ENCODE data around the gene RYR3.

The RYR3 gene

DNA sequence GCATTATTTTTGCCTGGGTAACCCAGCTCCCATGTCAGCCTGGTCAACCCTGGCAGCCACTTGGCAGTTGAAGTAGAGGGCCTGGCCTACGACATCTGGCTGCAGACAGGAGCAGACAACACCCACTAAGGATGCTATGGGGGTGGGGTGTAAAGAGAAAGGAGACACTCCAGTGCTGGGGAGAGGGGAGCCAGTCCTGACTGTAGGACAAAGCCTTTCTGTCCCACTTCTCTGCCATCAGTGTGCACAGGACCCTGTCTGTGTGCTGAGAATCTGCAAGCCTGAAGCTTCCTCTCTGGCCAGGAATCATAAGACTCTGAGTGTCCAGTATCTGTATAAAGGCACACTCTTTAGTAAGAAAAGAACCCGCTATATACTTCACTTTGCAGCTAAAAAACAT, 561.2 kb downstream of the RYR3 start:
- Histone ChIP-seq H3K27me3 (no peaks in the 10 kb centered on the region), H3K4me3 (no peak overlapping the region), H3K27ac (no peak overlapping the region), H3K36me3 (peaks cover 3 to 13% (median 10%) of the 10 kb centered on the region in 3 donors), H3K9me3 (no peaks in the 10 kb centered on the region), H3K4me1 (no peaks in the 10 kb centered on the region)
- TF ChIP-seq, protein P1, sequence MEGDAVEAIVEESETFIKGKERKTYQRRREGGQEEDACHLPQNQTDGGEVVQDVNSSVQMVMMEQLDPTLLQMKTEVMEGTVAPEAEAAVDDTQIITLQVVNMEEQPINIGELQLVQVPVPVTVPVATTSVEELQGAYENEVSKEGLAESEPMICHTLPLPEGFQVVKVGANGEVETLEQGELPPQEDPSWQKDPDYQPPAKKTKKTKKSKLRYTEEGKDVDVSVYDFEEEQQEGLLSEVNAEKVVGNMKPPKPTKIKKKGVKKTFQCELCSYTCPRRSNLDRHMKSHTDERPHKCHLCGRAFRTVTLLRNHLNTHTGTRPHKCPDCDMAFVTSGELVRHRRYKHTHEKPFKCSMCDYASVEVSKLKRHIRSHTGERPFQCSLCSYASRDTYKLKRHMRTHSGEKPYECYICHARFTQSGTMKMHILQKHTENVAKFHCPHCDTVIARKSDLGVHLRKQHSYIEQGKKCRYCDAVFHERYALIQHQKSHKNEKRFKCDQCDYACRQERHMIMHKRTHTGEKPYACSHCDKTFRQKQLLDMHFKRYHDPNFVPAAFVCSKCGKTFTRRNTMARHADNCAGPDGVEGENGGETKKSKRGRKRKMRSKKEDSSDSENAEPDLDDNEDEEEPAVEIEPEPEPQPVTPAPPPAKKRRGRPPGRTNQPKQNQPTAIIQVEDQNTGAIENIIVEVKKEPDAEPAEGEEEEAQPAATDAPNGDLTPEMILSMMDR (IDR thresholded peaks at IDR 0.05) = no peak
- DNase-seq = no peak
- intact Hi-C loops (cut with DNase I; ENCODE audit: low total_unique reads) = no loop called here

DNA sequence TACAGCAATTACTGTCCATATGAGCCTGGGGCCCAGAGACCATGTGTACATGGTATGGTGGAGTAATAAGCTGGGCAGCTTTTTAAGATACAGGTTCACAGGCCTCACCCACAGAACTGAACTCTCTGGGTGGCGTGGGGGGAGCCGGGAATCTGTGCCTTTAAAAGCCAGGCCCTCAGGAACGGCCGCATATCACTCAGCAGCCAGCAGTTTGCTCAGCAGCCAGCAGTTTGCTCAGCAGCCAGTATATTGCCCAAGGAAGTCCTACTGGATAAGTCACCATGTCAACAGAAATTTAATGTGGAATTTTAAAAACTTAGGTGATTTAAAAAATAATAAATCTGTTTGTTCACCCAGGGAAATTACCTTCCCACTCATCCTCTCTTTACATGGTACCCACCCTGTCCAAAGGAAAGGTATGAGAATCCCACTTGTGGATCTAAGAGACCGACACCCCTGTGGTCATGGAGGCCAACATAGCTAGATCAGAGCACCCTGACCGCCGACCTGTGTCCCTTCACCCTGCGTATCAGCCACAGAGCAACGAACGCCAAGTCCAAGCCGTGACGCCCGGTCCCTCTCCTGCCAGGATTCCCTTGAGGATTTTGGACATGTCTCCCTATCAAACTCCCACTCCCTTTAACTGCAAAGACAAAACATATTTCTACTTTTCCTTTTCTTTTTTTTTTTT, 561.8 kb downstream of the RYR3 start:
- Histone ChIP-seq H3K4me3 (no peak overlapping the region), H3K36me3 (peaks cover 0 to 7% (median 4%) of the 10 kb centered on the region in 3 donors), H3K4me1 (no peaks in the 10 kb centered on the region), H3K9me3 (no peaks in the 10 kb centered on the region), H3K27ac (no peak overlapping the region), H3K27me3 (no peaks in the 10 kb centered on the region)
- TF ChIP-seq, protein P1 (IDR thresholded peaks at IDR 0.05) = no peak
- intact Hi-C loops (cut with DNase I; ENCODE audit: low total_unique reads) = no loop called here
- DNase-seq = no peak

DNA sequence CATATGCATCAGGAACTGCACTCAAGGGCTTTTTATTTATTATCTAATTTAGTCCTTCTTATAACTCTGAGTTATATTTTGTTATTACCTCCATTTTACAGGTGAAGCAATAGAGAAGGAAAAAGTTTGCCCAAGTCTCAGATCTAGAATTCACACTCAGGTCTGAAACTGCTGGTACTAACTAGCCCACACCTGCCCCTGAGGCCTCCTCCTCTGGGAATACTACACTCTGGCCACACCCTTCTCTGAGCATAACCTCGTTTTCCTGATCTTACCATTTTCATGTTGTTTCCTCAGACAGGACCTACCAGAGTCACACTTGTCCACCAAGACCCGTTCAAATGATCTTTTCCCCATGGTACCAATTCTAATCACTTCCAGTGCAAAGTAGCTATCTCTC, 563.4 kb downstream of the RYR3 start:
- Histone ChIP-seq H3K27me3 (no peaks in the 10 kb centered on the region), H3K4me3 (no peak overlapping the region), H3K27ac (no peak overlapping the region), H3K9me3 (no peaks in the 10 kb centered on the region), H3K36me3 (peaks cover 0 to 6% (median 0%) of the 10 kb centered on the region in 3 donors), H3K4me1 (no peaks in the 10 kb centered on the region)
- no peak for DNase-seq
- intact Hi-C loops (cut with DNase I; ENCODE audit: low total_unique reads) = no loop called here
- TF ChIP-seq, protein P1 (IDR thresholded peaks at IDR 0.05) = no peak

DNA sequence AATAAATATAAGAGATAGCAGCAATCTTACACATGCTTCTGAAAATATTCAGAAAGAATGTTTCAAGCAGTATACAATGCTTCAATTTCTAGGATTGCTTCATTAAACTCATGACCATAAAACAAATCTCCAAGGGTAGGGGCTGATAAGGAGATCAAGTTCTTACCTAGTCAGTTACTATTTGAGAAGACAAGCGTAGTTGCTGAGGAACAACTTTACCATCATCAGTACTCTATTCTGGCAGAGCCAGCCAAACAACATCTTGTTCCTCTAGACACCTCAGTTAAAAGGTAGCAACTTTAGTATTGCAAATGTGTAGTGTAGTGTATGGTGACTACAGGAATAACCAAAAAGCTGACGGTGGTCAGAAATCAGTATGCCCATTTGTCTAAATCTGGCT, 572.2 kb downstream of the RYR3 start:
- intact Hi-C loops (cut with DNase I; ENCODE audit: low total_unique reads) = no loop called here
- H3K27ac ChIP-seq = no peak overlapping the region
- no peaks in the 10 kb centered on the region for H3K36me3 ChIP-seq
- no peaks in the 10 kb centered on the region for H3K4me1 ChIP-seq
- H3K9me3 ChIP-seq = no peaks in the 10 kb centered on the region
- no peak for DNase-seq
- H3K27me3 ChIP-seq = no peaks in the 10 kb centered on the region
- TF ChIP-seq, protein P1 (IDR thresholded peaks at IDR 0.05) = no peak
- H3K4me3 ChIP-seq = no peak overlapping the region

DNA sequence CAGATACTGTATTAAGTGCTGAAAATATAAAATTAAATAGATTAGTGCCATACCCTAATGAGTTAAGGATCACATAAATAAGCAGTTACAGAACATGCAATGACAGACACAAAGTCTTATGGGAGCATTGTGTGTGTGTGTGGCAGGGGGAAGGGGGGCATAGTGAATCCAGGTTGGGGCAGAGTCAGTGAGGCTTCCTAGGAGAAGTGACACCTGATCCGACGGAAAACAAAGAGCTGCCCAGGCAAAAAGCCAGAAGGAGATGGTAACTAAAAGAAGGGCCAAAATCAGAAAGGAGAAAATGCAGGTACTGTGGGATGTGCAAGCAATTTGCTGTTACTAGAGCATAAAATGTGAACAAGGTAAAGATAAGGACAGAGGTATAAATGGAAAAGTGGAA, 577.4 kb downstream of the RYR3 start:
- TF ChIP-seq, protein P1 (IDR thresholded peaks at IDR 0.05) = no peak
- Histone ChIP-seq H3K9me3 (no peaks in the 10 kb centered on the region), H3K36me3 (no peaks in the 10 kb centered on the region), H3K4me3 (no peak overlapping the region), H3K27ac (no peak overlapping the region), H3K4me1 (no peaks in the 10 kb centered on the region), H3K27me3 (no peaks in the 10 kb centered on the region)
- intact Hi-C loops (cut with DNase I; ENCODE audit: low total_unique reads) = no loop called here
- DNase-seq = no peak

DNA sequence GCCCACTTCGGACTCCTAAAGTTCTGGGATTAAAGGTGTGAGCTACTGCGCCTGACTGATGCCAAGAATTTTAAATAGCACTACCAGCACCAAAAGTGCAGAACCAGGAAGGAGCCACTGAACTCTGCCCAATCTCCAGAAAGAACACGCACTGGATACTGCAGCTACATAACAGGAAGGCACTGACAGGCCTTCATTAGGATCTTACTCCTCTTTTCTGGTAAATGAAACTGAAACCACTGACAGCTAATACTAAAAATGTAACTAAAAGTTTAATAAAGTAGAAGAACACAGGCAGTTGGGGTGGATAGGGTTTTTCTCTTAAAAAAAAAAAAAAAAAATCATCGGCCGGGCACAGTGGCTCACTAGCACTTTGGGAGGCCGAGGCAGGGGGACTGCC, 583.4 kb downstream of the RYR3 start:
- no peaks in the 10 kb centered on the region for H3K36me3 ChIP-seq
- intact Hi-C loops (cut with DNase I; ENCODE audit: low total_unique reads) = no loop called here
- no peaks in the 10 kb centered on the region for H3K27me3 ChIP-seq

More for the DNA sequence above, 583.4 kb downstream of the RYR3 start:
- H3K27ac ChIP-seq = no peak overlapping the region
- no peak overlapping the region for H3K4me3 ChIP-seq
- TF ChIP-seq, protein P1 (IDR thresholded peaks at IDR 0.05) = no peak
- H3K4me1 ChIP-seq = no peaks in the 10 kb centered on the region
- no peaks in the 10 kb centered on the region for H3K9me3 ChIP-seq
- DNase-seq = no peak

Measured in tibial artery (tissue), 4 donors.